CD4-positive, alpha-beta T cell treated with Interleukin-15 for 1 hour (primary cell): ENCODE data around the gene NR2F1-AS1.

Experiments
- DNase-seq: peaks from one replicate; pipeline ENCODE4 v3.0.0-alpha.2; 2020

Gene NR2F1-AS1

DNA sequence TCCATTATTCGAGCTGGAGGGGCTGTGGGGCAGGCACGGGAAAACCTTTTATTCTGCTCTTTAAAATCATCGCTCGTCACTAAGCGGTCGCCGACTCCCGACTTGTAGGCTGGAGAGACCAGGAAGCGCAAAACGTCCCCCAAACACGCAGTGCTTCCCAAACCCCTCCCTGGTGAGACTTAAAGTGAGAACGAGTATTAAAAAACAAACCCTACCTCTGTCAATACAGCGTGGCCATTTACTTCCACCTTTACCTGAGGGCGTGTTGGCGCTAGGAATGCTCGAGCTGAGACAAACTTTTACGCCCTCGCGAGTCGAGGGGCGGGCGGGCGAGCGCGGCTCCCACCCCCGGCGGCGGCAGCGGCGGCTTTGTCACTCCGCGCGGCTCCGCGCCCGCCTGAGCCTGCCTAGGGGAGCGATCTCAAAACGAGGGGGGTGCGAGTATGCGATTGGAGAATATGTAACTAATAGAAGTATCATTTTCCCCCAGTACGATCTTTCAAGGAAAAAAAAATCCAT, at the start of gene NR2F1-AS1:
TSS of gene NR2F1-AS1 (minus strand) at position 293 of the 519 bp plus-strand sequence.
- no peak for DNase-seq

DNA sequence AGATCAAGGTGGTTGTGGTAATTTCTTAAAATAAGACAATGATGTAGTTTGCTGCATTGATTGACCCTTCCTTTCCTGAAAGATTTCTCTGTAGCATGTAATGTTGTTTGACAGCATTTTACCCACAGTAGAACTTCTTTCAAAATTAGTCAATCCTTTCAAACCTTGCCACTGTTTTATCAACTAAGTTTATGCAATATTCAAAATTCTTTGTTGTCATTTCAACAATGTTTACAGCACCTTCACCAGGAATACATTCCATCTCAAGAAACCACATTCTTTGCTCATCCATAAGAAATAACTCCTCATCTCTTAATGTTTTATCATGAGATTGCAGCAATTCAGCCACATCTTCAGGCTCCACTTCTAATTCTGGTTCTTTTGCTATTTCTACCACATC, 45.8 kb upstream of the NR2F1-AS1 start:
- DNase-seq, result no peak

DNA sequence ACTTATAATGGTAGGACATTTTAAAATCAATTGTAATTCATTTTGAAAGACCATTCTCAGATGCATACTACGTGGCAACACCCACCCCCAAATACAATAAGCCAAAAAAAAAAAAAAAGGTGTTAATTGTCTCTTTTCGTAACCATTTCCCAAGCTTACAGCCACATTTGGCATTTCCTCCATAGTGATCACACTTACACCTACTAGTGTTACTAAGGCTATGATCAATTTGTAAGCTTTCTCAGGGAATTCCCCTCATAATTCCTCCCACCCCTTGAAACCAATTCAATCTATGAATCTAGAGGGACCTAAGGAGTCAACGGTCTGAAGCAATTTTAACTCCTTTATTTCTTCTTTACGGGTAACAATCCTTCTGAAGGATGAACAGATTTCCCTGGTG, 42.1 kb upstream of the NR2F1-AS1 start:
- no peak for DNase-seq

DNA sequence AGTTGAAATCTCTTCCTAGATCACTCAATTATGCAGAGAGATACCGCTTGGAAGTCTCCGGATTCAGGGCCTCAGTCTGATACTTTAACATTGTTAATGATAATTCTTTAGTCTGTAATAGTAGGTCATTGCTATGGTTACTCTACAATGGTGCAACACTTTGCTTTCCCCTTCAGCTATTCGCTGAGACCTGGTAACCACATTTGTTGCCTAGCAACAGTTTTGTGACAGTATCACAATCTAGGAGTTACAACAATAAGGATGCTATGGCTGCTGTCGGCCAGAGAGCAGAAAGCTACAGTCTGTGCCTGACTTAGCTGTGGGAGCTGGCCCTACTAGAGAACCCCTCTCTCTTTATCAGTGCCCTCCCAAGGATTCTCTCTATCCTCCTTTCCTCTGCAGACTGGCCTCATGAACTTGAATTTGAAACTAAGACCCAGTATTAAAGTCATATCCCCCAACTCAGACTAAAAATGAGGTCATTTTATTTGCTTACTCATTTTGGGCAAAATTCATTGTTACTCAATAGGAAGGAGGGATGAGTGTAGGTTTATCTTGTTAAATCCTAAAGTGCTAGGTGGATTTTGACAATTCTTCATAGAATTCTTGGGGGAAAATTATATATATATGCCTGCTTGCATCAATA, 41.3 kb upstream of the NR2F1-AS1 start:
- DNase-seq, result peak; percentile 65

DNA sequence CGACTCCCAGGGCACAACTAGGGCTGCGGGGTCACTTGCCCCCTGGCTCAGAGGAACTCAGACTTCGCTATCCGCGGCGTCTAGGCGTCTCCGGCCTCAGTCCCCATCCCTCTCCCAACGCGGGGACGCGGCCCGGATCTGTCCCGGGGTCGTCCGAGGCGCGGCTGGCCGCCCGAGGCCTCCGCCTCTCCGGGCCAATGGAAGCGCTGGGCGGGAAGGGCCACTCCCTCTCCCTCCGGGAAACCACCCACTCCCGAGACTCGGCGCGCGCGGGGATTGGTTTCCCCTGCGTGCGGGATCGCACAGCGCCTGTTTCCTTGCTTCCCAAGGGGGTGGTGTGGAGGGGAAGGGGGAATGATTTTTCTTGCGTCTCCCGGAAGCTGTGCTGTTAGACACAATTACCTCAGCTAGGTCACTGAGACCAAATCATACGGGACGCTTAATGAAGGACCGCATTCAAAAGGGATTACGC, 40.3 kb upstream of the NR2F1-AS1 start:
- DNase-seq, result no peak

DNA sequence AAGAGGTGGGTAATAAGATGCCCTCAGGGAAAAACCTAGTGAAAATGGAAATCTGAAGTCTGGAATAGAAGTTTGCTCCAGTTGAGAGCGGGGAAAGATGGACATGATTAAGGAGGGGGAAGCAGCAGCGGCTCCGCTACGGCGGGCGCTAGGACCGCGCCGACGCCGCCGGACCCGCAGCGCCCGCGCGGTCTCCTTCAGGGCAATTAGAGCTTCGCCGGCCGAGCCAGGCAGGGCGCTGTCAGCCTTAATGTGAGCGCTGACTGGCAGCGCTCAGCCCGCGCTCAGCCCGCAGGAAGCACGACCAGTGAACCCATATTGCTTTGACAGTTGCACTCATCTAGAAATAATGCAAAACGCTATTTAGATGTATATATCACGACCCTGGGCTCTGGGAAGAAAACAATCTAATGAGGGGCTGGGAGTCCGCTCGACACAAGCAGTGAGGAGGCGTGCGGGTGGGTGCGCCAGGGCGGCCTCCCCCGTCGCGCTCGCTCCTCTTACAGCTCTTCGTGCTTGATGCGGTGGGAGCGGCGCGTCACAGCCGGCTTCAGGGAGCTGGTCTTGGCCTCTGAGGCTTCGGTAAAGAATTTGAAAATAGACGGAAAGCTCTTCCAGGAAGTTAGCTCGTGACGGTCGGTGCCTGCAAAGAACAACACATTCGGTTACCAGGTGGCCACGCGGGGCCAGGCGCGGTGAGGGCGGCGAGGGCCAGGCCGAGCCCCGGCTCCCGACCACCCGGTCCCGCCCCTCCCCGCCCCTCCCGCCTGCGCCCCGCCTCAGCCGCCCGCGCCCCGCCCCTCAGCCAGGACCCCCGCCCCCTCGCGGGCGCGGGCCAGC, 39.7 kb upstream of the NR2F1-AS1 start:
- peak; percentile 52 for DNase-seq

DNA sequence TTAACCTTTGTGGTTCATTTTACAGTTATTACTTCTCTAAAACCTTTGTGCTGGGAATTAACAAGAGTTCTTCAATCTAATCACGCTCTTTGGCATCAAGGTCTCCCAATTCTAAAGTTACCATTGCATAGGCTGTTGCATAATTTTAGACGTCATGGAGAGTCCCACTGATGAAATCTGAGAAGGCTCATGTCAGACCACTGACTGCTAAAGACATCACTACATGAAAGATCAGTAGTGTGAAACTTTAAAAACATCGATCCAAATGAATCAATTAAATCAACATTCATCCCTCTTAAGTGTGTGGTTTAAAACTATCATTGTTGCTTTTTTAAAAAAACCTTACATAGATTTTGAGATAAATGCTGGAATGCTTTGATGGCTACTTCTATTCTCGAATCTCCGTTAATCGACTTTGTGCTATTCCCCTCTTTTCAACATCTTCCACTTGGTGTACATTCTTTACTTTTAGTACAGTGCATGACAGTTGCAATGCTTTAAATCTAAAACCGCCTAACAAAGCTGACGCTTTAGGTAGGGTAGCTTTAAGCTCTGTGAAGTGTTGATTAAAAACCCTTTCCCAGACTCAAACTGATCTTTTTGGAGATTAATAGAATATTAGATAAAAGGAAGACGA, 35.6 kb upstream of the NR2F1-AS1 start:
- DNase-seq, result no peak

DNA sequence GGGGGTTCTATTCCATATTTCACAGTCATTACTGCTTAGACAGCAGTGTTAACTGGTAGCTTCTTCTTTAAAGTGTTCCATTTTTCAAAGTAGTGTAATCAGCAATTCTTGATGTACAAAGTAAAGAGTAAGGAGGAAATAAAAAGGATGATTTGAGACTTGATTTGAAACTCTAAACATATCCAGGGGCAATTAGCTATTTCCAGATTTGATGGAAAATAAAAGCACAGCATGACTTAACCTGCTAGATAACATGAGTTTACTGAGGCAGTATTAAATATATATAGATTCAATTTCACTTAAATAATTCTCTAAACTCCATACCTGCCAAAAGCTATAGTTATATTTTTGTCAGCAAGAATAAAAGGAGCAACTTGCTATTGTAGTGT, 31.8 kb upstream of the NR2F1-AS1 start:
- no peak for DNase-seq

DNA sequence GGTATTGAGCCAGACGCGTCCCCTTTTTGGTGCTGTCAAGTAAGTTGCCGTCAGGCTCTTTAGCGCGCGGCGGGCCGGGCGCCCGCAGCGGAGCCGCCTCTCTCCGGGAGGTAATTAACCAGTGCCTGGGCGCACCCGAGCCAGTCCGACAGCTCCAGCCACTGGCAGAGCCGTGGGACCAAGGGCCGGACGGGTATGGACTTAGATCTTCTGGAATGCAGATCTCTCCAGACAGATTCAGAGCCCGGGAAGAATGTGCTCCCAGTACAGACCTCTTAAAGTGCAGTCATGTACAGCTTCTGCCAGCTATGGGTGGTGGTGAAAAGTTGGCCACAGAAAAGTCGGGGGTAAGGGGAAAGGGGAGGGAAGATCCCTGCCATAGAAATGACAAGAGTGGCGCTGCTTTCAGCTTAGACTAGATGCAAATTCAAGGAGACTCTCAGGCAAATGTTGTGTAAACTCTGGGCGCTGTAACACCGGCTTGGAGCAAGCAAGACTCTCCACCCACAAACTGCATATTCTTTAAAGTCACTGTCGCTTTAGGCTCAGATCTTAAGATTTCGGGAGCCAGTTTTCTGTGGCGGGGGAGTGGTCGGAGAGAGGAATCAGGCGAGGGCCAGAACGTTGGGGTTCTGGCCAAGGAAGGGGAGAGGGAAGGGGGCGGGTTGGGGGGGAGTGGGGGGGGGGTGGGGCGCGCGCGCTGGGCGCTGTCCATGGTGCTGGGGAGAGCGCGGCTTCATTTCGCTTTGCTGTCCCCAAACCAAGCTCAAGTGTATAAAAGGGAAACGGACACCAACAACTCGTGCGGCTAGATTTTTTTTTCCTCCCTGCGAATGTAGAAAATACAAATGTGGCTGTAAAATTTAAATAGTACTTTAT, 31.2 kb upstream of the NR2F1-AS1 start:
- no peak for DNase-seq

DNA sequence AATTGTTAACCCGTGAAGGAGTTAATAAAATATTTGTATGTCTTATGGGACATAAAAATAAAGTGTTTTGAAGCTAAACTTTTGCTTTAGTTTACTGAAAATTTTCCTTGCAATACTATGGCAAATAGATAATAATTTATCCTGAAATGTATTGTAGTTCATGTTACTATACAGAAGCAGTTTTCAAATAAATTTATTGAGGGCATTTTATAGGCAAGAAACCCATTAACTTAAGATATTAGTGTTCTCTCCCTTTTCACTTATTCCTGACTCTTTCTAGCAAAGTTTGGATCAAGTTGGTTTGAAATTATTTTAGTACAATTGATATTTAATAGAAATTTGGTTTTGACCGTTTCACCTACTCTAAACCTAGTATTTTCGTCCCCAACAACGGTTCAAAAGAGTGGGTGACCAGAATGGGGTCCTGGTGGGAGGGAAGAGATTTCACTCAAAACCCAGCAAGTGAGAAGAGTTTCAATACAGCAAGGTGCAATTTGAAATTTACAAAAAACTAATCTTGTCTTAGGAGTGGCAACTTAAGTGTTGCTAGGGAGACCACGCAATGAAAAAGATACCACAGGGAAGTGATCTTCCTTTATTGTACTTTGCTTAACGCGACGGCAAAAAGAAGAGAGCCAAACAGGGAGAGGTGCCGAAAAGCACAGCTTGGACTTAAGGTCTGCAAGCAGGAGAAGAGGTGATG, 30.4 kb upstream of the NR2F1-AS1 start:
- no peak for DNase-seq

DNA sequence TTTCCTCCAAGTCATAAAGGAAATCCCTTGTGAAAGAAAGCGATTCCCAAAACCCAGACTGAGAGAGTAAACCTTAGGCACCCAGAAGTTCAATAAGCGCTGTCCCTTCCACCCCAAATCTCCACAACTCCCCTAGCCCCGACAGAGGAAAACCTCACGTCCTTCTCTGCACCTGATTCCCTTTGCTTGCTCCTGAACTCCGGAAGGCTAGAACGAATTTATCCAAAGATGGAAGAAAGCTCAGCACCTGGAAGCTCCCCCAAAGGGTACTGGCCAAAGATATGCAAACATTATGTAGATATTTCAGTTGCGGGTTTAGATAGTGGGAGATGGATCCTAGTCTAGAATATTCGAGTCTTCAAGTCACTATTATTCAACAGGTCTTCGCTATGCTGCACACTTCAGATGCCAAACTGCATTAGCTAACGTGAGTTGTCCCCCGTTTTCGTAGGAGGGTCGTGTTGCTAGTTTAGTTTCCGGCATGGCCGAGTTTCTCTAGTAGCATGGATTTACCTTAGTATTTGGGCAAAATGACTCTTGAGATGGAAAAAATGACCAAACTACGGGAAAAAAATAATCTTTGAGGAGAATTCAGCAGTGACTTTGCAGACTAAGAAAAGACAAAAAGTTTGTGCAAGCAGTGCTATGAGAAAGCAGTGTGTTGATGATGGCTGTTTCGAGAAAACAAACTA, 29.7 kb upstream of the NR2F1-AS1 start:
- no peak for DNase-seq

DNA sequence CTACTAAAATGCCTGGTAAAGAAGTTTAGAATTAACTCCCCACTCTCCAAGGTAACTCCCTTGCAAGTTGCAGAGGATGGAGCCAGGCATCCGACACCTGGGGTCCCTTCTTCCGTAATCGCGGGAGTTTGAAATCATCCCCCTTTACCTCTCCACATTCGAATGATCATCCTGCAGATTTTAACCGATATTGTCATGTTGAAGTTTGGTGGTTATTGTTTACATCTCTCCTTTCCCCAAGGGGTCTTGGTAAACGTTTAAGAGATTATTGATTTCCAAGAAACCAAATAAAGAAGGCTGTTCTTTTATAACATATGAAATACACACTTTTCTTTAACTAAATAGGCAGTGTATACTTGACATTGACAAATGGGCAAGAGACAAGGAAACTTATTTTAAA, 28.7 kb upstream of the NR2F1-AS1 start:
- DNase-seq, result no peak

DNA sequence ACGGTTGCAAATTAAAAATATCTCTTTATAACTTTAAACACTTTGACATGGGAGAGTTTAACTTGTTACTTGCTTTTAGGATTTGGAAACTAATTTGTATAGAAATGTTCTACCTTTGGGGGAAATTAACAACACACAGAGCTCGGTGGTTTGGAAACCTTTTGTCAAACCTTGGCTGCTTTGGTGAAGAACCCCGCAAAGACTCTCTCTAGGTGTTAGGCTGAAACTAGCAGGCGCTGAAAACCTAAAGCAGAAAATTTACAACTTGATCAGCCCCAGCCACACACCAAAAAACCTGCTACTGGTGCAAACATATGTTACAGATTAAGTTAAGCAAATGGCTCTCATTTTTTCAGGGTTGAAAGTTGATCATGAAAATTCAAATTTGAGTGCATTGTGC, 27.8 kb upstream of the NR2F1-AS1 start:
- no peak for DNase-seq

DNA sequence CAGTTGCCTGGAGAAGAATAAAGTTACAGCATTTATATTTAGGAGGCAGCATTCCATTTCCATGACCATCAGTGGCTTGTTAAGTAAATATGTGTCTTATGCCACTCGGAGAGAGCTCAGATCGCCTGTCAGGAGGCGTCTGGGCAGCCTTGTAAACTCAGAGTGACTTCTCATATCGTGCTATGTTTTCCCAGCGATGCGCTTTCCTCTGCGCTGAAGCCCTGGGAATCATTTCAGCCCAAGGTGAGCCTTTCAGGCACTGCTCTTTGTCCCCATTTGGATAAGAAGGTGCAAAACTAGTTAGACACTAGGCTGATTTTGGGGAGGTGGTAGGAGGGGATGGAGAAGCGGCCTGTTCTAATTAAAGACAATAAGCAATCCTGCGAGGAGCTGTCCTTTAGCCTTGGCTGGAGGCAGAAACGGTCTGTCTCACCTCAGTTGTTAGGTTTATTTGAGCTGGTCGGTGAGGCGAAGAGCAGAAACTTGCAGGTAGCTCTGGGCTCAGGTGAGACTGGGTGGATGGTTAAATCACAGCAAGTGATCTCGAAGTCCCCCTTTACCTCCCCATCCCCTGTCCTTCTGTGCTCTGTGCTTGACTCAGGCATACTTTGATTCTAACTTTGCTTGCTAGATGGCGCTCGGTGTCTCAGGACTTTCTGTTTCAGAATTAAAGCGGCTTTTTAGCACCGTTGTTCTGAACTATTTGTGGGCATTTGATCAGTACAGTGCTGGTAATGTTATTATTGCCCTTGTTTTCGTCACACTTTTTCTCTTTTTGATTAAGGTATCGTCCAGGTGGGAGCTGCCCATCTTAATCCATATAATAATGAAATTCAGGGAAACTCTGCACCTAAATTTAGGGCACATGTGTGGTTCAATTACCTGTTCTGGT, 26.6 kb upstream of the NR2F1-AS1 start:
- DNase-seq, result no peak

DNA sequence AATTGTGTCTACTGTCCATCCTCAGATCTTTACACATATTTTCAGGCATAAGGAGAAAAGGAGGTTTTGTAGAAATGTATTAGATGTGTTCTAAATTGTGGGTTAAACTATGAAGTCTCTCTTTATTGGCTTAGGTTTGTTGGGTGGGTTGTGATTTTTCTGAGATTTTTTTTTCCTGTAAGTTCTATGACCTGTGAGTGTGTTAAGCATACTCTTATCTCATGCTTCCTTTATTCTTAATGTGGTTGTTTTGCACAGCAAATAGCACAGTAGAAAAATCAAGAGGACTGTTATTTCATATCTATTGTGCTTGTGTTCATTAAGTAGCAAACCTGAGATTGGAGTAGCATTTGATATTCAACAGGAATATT, 25.3 kb upstream of the NR2F1-AS1 start:
- no peak for DNase-seq

DNA sequence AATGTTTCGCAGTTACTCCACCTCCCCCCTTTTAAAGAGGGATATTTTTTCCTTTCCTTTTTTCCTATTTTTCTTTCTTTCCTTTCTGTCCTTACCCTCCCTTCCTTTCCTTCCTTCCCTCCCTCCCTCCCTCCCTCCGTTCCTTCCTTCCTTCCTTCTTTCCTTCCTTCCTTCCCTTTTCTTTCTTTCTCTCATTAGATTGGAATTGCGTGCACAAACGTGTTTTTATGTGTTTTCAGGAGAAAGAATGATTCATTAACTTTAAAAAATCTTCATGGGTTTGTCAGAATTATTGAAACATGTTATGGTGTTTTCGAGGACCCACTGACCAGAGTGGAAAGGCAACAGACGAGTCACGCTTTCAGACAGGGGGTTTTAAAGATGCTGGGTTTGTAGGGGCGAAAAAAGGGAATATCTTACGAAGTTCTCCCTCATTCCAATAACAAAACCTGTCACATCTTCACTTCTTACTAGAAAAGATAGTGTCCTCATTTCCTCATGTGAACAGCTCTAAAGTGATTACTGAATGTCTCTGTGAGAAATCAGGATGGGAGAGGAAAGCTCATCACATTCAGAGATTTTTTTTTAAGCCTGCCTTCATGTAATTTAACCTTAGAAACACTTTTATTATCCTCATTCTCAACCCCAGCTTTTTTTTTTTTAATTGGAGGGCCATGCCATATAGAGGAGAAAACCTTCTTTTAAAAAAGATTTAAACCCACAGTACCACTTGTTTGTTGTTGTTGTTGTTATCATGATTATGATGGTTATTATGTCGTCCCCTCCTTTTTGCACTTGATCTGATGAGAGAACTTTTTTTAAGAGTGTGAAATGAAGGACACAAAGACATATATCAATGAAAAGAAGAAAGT, 23.9 kb upstream of the NR2F1-AS1 start:
- DNase-seq, result no peak

DNA sequence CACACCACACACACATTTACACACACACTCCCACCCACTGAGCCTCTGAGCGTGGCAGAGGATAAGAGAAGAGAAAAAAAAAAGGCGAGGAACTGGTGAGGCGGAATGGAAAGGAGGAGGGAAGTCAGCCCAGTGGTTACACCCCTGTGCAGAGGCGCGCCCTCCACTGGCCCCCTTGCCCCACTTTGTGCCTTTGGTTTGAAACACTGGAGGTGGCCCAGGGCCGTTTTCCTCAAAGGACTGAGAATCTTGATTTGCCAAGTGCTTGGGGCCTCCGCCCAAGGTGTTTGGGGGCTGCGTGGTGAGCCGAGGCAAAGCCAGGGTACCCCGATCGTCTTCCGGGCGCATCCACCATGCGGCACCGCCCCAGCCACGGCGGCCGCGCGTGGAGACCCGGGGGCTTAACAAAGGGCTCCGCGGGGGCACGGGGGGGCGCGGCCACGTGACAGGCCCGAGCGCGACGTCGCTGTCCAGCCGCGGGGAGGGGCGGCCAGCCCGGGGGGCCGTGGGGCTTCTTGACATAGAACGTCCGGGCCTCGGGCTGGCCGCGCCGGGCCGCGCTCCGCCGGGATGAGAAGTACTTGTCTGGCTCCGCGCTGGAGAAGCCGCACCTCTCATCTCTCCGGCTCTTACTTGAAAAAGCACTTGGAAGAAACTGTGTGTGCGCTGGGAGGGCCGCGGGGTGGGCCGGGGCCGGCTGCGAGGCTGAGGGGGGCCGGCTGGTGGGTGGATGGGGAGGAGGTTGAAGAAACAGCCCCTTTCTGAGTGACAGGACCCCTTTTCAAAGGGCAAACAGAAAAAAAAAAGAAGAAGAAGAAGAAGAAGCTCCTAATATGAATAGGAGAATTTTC, 23.0 kb upstream of the NR2F1-AS1 start:
- no peak for DNase-seq

DNA sequence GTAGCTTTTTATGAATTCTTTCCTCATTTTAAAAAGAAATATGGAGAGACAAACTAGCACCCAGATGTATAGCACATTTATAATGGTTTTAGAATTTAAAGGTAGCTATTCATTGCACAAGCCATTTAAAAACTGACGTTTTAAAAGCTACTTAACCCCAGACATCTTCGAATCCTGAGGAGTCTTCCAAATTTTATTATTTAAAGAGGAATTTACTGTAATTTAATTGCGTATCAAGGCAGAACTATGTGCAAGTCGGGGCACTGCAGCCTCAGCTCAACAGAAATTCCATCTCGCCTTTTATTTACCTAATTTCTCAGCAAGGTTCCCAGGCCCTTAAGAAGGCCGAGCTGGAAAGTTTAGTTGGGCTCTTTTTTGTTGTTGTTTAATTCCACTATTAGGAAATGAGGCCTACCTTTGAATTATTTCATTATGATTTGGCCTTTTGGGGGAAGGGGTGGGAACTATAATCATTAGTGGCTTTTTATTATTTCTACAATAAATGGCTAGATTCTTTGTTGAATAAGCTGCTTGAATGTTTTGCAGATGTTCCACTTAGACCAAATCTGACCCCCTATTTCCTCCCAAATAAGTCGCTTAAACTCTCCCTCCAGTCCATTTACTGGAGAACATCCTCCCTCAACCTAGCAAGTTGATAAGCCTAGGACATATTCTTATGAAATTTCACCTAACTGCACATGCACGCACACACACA, 22.2 kb upstream of the NR2F1-AS1 start:
- no peak for DNase-seq
